Activated naive CD8-positive, alpha-beta T cell (primary cell): ENCODE measurements around the gene GRHL1.

Experiments
- H3K27ac Mint-ChIP-seq: one replicate; pipeline ENCODE4 v1.8.0; 2021; ENCODE audit warnings: mixed read lengths
- H3K27me3 Mint-ChIP-seq: one replicate; pipeline ENCODE4 v1.8.0; 2021; ENCODE audit warnings: mixed read lengths
- H3K36me3 Mint-ChIP-seq: one replicate; pipeline ENCODE4 v1.8.0; 2021; ENCODE audit warnings: mixed read lengths
- H3K4me1 Mint-ChIP-seq: one replicate; pipeline ENCODE4 v1.8.0; 2021; ENCODE audit warnings: low read depth, mixed read lengths
- H3K4me3 Mint-ChIP-seq: one replicate; pipeline ENCODE4 v1.8.0; 2021; ENCODE audit warnings: mild to moderate bottlenecking, mixed read lengths
- H3K9me3 Mint-ChIP-seq: one replicate; pipeline ENCODE4 v1.8.0; 2021; ENCODE audit warnings: low read depth, mixed read lengths

The GRHL1 gene

DNA sequence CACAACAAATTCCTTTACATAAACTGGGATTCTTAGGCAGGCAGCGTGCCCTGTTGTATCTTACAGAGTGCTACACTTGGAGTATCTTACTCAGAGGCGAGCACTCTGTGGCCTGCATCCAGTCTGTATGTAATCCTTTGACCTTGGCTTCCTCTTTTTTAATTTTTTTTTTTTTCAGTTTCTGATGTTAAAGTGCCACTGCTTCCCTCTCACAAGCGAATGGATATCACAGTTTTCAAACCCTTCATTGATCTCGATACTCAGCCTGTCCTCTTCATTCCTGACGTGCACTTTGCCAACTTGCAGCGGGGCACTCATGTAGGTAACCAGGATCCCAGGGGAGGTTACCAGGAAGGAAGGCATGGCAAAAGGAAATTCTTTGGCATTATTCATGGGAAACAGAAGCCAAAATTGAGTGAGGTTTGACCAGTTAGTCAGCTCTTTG is 40.4 kb downstream of the GRHL1 start:
- H3K9me3 Mint-ChIP-seq, result no peaks in the 10 kb centered on the region
- H3K4me3 Mint-ChIP-seq, result no peak overlapping the region
- H3K4me1 Mint-ChIP-seq, result no peaks in the 10 kb centered on the region
- H3K36me3 Mint-ChIP-seq, result no peaks in the 10 kb centered on the region
- no peaks in the 10 kb centered on the region for H3K27me3 Mint-ChIP-seq
- no peak overlapping the region for H3K27ac Mint-ChIP-seq

DNA sequence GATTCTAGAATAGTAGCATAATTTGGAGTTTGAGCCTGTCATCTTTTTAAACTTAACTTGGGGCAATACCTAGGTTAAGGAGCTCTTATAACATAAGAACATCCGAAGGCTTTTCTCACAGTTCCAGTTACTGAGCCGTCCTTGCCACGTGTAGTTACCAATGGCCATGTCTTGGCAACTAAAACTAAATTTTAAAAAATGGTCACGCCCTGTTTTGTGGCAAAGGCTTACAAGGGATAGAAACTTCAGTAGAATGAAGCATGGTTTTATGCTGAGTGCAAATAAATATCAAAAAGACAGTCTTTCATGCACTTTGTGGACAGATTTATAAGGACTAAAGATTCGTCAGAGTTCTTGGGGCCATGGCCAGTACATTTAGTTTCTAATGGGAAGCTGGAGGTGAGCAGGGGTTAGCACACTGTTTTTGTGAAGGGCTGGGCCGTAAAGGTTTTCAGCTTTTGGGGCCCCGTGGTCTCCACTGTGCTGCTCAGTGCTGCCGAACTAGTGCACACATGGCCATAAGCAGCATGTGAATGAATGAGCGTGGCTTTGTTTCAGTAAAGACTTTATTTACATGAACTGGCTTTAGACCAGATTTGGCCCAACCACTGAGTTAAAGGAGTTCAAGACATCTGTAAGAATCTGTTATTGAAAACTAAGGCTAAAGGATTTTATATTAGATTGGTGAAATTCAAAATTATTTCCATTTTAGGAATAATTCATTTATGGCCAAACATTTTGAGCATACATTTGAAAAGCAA is 41.1 kb downstream of the GRHL1 start:
- H3K27ac Mint-ChIP-seq, result no peak overlapping the region
- H3K36me3 Mint-ChIP-seq, result no peaks in the 10 kb centered on the region
- no peaks in the 10 kb centered on the region for H3K9me3 Mint-ChIP-seq
- H3K4me3 Mint-ChIP-seq, result no peak overlapping the region
- H3K4me1 Mint-ChIP-seq, result no peaks in the 10 kb centered on the region
- no peaks in the 10 kb centered on the region for H3K27me3 Mint-ChIP-seq

DNA sequence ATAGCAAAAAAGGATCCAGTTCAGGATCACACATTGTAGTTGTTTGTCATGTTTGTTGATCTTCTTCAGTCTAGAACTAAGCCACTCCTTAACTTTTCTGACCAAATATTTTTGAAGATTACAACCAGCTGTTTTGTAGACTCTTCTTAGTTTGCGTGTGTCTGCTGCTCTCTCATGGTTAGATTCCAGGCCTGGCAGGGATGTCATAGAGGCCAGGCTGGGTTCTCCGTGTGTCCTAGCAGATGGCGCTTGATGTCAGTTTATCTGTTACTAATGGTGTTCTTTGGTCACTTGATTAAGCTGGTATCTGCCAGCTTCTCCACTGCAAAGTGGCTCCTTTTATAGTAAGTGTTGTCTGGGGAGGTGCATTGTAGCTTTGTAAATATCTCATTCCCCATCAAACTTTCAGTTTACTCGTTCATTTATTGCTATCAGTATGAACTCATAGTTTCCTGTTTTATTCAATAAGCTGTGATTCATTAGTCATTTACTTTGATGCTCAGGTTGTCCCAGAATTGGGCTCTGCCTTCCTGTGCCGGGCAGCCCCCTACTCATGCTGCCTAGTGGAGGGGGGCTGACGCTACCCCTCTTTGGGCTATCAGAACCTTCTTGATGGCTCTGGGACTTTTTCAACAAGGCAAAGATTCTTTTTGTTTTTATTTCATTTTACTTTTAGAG is 42.1 kb downstream of the GRHL1 start:
- Mint-ChIP-seq H3K36me3 (no peaks in the 10 kb centered on the region), H3K27ac (no peak overlapping the region), H3K4me1 (no peaks in the 10 kb centered on the region), H3K27me3 (no peaks in the 10 kb centered on the region), H3K9me3 (no peaks in the 10 kb centered on the region), H3K4me3 (no peak overlapping the region)

DNA sequence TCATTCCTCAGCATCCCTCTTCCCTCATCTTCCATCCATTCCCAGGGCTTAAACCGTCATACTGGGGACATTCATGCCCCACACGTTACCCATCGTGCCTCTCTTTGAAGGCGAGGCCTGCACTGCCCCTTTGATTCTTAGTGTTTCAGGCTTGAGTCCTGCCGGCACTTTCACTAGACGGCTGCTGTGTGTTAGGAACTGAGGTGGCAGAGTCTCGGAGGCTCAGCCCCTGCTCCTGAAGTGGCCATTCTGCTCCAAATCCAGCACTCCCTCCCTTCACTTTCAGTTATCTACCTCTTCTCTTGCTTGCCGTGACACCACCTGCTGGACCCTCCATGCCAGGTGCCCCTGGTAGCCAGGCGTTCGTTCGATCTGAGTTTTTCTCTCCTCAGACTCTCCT is 43.0 kb downstream of the GRHL1 start:
- H3K4me1 Mint-ChIP-seq, result no peaks in the 10 kb centered on the region
- no peaks in the 10 kb centered on the region for H3K27me3 Mint-ChIP-seq
- H3K9me3 Mint-ChIP-seq, result no peaks in the 10 kb centered on the region
- H3K27ac Mint-ChIP-seq, result no peak overlapping the region
- H3K36me3 Mint-ChIP-seq, result no peaks in the 10 kb centered on the region
- H3K4me3 Mint-ChIP-seq, result no peak overlapping the region

DNA sequence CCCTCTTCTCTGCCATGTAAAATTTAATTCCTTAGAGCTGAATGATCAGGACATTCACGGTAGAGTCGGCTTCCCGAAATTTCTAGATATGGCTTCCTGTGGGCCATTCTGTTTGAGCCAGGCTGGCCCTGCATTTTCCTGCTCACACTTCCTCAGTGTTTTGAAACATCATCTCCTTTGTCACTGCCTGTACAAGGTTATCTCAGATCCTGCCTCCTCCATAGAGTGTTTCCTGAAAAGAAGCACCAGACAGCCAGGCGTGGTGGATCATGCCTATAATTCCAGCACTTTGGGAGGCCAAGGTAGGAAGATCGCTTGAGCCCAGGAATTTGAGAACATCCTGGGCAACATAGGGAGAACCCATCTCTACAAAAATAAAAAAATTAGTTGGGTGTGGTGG is 43.6 kb downstream of the GRHL1 start:
- no peaks in the 10 kb centered on the region for H3K36me3 Mint-ChIP-seq
- no peaks in the 10 kb centered on the region for H3K9me3 Mint-ChIP-seq
- H3K27ac Mint-ChIP-seq, result no peak overlapping the region
- H3K4me1 Mint-ChIP-seq, result no peaks in the 10 kb centered on the region
- H3K4me3 Mint-ChIP-seq, result no peak overlapping the region
- H3K27me3 Mint-ChIP-seq, result no peaks in the 10 kb centered on the region

DNA sequence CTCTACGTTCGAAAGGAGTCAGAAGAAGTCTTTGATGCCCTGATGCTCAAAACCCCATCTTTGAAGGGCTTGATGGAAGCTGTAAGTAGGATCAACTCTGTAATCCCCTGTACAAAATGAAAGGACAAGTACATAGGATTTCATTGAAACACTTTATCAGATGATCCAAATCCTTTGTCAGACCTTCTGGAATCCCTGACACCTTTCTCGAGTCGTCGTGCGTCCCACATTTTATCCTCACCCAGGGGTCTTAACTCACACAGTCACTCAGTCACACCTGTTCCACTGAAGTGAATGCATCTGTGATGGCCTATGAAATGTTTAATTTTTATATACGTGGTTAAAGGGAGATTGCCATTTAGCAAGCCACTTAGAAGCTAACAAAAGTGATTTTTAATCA is 44.8 kb downstream of the GRHL1 start:
- Mint-ChIP-seq H3K4me3 (no peak overlapping the region), H3K9me3 (no peaks in the 10 kb centered on the region), H3K36me3 (no peaks in the 10 kb centered on the region), H3K4me1 (no peaks in the 10 kb centered on the region), H3K27me3 (no peaks in the 10 kb centered on the region), H3K27ac (no peak overlapping the region)

DNA sequence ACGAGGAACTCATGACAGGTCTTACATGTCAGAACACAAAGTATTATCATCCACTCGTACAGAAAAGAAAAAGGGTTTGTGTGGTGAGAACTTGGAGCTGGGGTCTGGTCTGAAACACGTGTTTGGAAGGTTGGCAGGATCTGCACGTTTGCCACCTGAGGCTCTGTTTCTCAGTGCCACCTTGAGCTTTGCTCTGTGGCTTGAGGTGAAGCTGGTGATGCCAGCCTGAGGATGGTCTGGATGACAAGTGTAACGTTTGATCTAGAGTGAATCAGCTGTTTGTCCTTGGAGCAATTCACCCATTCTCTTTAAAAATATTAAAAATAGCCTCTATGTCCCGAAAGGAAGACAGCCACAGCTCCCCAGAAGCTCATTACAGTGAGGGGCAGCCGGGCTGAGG is 46.4 kb downstream of the GRHL1 start:
- no peaks in the 10 kb centered on the region for H3K36me3 Mint-ChIP-seq
- H3K4me1 Mint-ChIP-seq, result no peaks in the 10 kb centered on the region
- no peaks in the 10 kb centered on the region for H3K27me3 Mint-ChIP-seq
- H3K27ac Mint-ChIP-seq, result no peak overlapping the region
- H3K4me3 Mint-ChIP-seq, result no peak overlapping the region
- H3K9me3 Mint-ChIP-seq, result no peaks in the 10 kb centered on the region

DNA sequence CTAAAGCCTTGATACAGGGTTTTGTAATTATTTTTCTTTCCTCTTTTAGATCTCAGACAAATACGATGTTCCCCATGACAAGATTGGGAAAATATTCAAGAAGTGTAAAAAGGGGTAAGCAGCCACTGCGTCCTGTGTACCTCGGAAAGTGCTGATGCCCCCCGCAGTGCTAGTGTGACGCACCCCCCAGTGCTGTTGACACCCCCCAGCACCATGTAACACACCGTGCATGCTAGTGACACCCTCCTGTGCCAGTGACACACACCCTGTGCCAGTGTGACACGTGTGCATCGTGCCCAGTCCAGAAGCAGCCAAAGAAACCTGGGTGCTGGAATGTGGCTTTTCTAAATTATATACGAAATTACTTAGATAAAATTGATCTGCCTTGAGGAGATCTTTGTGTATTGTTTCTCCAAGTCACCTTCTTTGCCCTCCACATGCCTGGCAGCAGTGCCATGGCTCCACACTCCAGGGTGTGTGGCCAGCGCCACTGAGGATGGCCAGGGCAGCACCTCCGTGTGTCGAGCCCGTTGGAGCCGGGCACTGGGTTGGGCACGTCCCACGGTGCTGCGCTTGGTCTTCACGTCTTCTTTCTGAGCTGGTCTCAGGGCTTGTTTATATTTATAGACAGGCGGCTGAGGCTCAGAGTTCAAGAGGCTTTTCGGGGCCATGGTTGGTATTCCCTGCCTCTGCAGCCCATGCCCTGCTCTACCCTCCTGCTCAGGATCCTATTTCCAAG is 47.6 kb downstream of the GRHL1 start:
- H3K27ac Mint-ChIP-seq, result no peak overlapping the region
- no peaks in the 10 kb centered on the region for H3K27me3 Mint-ChIP-seq
- H3K9me3 Mint-ChIP-seq, result no peaks in the 10 kb centered on the region
- H3K4me3 Mint-ChIP-seq, result no peak overlapping the region
- H3K36me3 Mint-ChIP-seq, result no peaks in the 10 kb centered on the region
- no peaks in the 10 kb centered on the region for H3K4me1 Mint-ChIP-seq

DNA sequence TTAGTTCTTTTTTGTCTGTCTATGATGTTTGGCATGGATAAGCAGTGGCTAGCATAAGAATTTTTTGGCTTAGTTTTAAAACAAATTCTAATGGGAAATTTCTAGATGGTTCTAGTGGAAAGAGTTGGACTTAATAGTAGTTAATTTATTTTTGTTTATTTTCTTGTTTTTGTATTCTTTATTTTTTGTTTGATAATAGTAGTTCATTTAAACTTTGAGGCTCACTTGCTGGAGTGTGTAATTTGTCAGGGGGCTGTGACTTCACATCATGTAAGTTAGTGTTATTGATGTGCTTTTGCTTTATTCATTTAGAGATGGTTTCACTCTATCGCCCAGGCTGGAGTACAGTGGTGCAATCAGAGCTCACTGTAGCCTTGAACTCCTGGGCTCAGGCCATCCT is 48.2 kb downstream of the GRHL1 start:
- H3K27ac Mint-ChIP-seq, result no peak overlapping the region
- H3K4me3 Mint-ChIP-seq, result no peak overlapping the region
- H3K4me1 Mint-ChIP-seq, result no peaks in the 10 kb centered on the region
- no peaks in the 10 kb centered on the region for H3K27me3 Mint-ChIP-seq
- no peaks in the 10 kb centered on the region for H3K36me3 Mint-ChIP-seq
- no peaks in the 10 kb centered on the region for H3K9me3 Mint-ChIP-seq

DNA sequence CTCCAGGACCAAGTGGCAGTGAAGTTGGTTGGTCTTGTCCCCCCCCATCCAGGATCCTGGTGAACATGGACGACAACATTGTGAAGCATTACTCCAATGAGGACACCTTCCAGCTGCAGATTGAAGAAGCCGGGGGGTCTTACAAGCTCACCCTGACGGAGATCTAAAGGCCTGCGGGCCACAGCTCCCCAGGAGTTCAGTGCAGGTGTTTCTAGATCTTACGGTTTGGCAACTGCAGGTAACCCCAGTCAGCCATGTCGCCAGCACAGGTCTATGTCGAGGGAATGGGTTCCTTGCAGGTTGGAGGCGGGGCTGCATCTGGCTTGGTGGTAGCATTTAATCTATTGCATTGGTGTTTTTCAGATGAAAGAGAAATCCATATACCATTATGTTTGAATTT is 49.0 kb downstream of the GRHL1 start:
- Mint-ChIP-seq H3K9me3 (no peaks in the 10 kb centered on the region), H3K4me1 (no peaks in the 10 kb centered on the region), H3K36me3 (no peaks in the 10 kb centered on the region), H3K27ac (no peak overlapping the region), H3K4me3 (no peak overlapping the region), H3K27me3 (no peaks in the 10 kb centered on the region)

DNA sequence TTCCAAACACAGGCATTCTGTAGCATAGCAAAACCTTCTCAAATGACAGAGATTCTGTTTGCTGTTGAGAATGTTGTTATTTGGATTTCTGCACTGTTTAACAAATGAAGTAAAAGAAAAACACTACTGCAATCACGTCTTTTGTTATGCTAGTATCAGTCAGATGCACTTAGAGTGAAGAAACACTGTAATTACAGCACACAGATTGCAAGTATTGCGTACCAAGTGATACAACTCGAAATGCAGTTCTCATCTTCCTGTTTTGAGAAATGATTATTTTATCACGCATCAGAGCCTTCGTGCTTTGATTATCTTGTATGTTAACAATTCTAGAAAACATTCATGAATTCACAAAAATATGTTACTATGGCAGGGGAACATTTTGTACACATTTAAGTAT is 50.1 kb downstream of the GRHL1 start:
- Mint-ChIP-seq H3K4me1 (no peaks in the 10 kb centered on the region), H3K9me3 (no peaks in the 10 kb centered on the region), H3K27ac (no peak overlapping the region), H3K27me3 (no peaks in the 10 kb centered on the region), H3K36me3 (no peaks in the 10 kb centered on the region), H3K4me3 (no peak overlapping the region)

DNA sequence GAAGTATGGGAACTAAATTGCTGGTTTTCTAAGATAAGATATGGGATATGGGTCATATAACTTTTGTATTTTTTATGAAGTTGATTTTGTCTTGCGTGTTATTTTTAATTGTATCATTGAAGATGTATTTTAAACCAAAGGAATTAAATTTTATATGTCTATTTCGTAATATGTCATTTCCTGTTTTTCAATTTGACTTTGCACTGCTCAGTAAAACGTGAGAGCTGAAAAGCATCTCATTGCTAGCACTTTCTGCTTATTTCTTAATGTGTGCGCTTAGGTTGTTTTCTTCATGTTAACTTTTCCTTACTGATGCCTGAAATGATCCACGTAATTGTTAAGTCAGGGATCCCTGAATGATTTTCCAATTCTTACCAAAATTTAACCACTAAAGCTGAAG is 50.6 kb downstream of the GRHL1 start:
- Mint-ChIP-seq H3K9me3 (no peaks in the 10 kb centered on the region), H3K4me1 (no peaks in the 10 kb centered on the region), H3K36me3 (no peaks in the 10 kb centered on the region), H3K27me3 (peaks cover 1% of the 10 kb centered on the region), H3K4me3 (no peak overlapping the region), H3K27ac (no peak overlapping the region)

DNA sequence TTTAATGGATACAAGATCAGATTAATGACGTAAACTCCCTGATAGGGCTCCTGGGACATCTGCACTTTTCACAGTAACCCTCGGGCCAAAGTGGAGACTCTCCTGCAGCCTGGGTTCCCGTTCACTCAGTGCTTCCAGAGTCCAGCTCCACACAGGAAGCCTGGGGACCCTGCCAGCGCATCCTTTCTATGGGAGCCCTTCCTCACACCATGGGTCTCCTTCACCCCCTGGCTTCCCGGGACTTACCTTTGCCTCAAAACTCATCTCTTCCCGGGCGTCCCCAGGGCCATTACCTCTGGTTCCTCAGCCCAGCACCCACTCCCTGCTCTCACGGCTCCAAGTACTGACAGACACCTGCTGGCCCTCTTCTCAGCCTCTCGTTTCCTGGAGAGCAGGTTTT is 51.2 kb downstream of the GRHL1 start:
- Mint-ChIP-seq H3K36me3 (no peaks in the 10 kb centered on the region), H3K4me3 (no peak overlapping the region), H3K27ac (no peak overlapping the region), H3K27me3 (peaks cover 4% of the 10 kb centered on the region), H3K4me1 (no peaks in the 10 kb centered on the region), H3K9me3 (no peaks in the 10 kb centered on the region)

DNA sequence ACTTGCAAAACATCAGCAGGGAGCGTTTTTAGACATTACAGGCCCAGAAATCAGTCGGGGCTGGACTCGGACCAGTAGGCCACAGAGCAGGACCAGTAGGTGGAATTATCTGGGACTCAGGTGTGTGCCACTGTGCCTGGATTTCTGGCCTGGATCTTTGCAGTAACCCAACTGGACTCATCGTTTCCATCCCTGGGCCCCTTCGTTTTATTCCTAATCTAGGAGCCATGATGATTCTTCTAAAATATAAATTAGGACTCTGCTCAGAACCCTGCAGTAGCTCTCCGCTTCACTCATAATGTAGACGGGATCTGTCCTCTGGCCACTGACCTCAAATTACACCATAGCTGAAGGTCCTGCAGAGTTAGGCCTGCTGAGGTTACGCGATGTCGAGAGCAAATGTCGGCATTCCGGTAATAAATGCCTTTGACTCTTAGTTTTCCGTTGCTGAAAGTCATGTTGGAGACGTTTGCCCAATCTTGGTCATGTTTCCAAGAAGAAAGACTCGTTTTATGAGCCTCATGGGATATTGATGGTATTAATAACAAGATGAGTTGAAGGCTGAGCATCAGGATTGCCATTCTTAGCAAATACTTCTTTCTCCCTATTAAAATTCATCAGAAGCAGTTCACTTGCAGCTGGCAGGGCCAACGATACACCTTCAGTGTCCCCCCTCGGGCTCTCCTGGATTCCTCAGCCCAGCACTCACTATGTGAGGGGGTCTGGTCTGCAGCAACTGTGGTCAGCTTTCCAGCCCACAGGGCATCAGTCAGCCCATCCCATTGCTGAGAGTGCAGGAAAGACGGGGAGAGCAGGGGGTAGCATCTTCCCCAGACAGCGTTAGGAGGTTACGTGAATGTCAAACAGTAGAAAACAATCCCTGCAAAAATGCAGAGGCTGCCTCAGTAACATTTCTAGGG is 52.0 kb downstream of the GRHL1 start:
- Mint-ChIP-seq H3K4me1 (no peaks in the 10 kb centered on the region), H3K27me3 (peaks cover 4% of the 10 kb centered on the region), H3K4me3 (no peak overlapping the region), H3K9me3 (no peaks in the 10 kb centered on the region), H3K36me3 (no peaks in the 10 kb centered on the region), H3K27ac (no peak overlapping the region)

DNA sequence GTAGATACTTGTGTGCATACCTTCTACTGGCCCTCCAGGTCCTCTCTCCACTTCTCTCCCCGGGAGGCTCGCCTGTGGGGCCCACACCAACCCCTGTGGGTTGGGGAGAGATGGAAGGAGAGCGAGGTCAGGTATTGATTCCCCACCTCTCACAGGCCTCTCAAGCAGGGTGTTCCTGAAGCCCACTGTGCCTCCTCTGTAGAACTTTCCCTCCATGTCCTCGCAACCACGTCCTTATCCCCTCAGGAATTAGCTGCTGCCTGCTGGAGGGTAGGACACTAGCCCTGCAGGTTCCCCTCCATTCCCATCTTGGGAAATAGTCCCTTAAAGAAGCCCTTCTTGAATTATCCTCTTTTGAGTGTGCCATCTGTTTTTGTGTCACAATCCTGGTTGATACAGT is 52.9 kb downstream of the GRHL1 start:
- H3K4me1 Mint-ChIP-seq, result no peaks in the 10 kb centered on the region
- no peaks in the 10 kb centered on the region for H3K36me3 Mint-ChIP-seq
- peaks cover 8% of the 10 kb centered on the region for H3K27me3 Mint-ChIP-seq
- no peak overlapping the region for H3K27ac Mint-ChIP-seq
- no peaks in the 10 kb centered on the region for H3K9me3 Mint-ChIP-seq
- no peak overlapping the region for H3K4me3 Mint-ChIP-seq
